ENCODE results near the gene PRKCE.

DNA sequence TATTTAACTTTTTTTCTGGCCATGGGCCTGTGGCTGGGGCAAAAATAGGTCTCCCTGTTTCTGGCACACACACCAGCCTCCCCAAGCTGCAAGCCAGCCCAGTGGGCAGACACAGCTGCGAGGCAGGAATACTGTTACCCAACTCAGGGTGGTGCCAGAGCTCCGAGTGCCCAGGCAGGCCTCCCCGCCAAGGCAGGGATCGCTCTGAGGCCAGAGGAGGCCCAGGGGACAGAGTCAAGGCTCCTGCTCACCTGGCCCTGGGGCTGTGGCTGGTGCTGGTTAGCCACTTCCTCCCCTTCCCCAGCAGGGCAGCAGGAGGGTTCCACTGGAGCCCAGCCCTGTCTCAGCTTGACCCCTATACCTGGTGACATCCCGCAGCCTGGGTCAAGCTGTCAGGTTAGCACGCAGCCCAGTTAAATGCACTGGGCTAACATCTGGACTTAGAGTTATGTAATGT lies 578.7 kb downstream of the PRKCE start:
- TF ChIP-seq, protein P1, sequence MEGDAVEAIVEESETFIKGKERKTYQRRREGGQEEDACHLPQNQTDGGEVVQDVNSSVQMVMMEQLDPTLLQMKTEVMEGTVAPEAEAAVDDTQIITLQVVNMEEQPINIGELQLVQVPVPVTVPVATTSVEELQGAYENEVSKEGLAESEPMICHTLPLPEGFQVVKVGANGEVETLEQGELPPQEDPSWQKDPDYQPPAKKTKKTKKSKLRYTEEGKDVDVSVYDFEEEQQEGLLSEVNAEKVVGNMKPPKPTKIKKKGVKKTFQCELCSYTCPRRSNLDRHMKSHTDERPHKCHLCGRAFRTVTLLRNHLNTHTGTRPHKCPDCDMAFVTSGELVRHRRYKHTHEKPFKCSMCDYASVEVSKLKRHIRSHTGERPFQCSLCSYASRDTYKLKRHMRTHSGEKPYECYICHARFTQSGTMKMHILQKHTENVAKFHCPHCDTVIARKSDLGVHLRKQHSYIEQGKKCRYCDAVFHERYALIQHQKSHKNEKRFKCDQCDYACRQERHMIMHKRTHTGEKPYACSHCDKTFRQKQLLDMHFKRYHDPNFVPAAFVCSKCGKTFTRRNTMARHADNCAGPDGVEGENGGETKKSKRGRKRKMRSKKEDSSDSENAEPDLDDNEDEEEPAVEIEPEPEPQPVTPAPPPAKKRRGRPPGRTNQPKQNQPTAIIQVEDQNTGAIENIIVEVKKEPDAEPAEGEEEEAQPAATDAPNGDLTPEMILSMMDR (IDR thresholded peaks at IDR 0.05) = no peak
- TF ChIP-seq POLR2AphosphoS5 (IDR thresholded peaks at IDR 0.05; ENCODE audit: low read depth, low read length) = no peak
- TF ChIP-seq, protein P2, sequence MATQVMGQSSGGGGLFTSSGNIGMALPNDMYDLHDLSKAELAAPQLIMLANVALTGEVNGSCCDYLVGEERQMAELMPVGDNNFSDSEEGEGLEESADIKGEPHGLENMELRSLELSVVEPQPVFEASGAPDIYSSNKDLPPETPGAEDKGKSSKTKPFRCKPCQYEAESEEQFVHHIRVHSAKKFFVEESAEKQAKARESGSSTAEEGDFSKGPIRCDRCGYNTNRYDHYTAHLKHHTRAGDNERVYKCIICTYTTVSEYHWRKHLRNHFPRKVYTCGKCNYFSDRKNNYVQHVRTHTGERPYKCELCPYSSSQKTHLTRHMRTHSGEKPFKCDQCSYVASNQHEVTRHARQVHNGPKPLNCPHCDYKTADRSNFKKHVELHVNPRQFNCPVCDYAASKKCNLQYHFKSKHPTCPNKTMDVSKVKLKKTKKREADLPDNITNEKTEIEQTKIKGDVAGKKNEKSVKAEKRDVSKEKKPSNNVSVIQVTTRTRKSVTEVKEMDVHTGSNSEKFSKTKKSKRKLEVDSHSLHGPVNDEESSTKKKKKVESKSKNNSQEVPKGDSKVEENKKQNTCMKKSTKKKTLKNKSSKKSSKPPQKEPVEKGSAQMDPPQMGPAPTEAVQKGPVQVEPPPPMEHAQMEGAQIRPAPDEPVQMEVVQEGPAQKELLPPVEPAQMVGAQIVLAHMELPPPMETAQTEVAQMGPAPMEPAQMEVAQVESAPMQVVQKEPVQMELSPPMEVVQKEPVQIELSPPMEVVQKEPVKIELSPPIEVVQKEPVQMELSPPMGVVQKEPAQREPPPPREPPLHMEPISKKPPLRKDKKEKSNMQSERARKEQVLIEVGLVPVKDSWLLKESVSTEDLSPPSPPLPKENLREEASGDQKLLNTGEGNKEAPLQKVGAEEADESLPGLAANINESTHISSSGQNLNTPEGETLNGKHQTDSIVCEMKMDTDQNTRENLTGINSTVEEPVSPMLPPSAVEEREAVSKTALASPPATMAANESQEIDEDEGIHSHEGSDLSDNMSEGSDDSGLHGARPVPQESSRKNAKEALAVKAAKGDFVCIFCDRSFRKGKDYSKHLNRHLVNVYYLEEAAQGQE (IDR thresholded peaks at IDR 0.05; ENCODE audit: insufficient read depth in 1 of 2, low read depth in 2 of 2, low read length in 1 of 2) = no peak
